Trophoblast cell (in vitro differentiated cells and primary cell): ENCODE results near the gene ENTPD6.
A peak's percentile ranks its signal among the peaks of the same experiment; 100 is the strongest.
"Not testable (repeated sequence)": the region's sequence is repeated elsewhere in the genome, so short reads cannot be mapped to it uniquely, and the experiment has no call there.

Source experiments
- DNase-seq, 2 donors: peaks; one replicate each; pipeline ENCODE4 v3.0.0-alpha.2; 2016
- H2AFZ ChIP-seq: 2 replicates; pipeline ENCODE4 v1.6.1; 2013; ENCODE audit warnings: low read length, moderate library complexity, mild to moderate bottlenecking; ENCODE audit not compliant: insufficient read depth, poor library complexity
- H2AK5ac ChIP-seq: 2 replicates; pipeline ENCODE4 v1.6.1; 2013; ENCODE audit warnings: mild to moderate bottlenecking, low read length
- H2BK120ac ChIP-seq: 2 replicates; pipeline ENCODE4 v1.6.1; 2013; ENCODE audit warnings: low read length, mild to moderate bottlenecking, moderate library complexity; ENCODE audit not compliant: insufficient read depth, poor library complexity
- H2BK12ac ChIP-seq: 2 replicates; pipeline ENCODE4 v1.6.1; 2013; ENCODE audit warnings: mild to moderate bottlenecking, low read length, moderate library complexity
- H2BK5ac ChIP-seq: 2 replicates; pipeline ENCODE4 v1.6.1; 2013; ENCODE audit warnings: low read length, low read depth, moderate library complexity, mild to moderate bottlenecking; ENCODE audit not compliant: poor library complexity
- H3K14ac ChIP-seq: 2 replicates; pipeline ENCODE4 v1.6.1; 2013; ENCODE audit warnings: mild to moderate bottlenecking, low read length
- H3K18ac ChIP-seq: 2 replicates; pipeline ENCODE4 v1.6.1; 2013; ENCODE audit warnings: mild to moderate bottlenecking, low read length
- H3K23ac ChIP-seq: 2 replicates; pipeline ENCODE4 v1.6.1; 2013; ENCODE audit warnings: low read length
- H3K27ac ChIP-seq: 2 replicates; pipeline ENCODE4 v1.5.1; 2013; ENCODE audit warnings: low read depth, mild to moderate bottlenecking, inconsistent platforms, low read length, moderate library complexity
- H3K27me3 ChIP-seq: 2 replicates; pipeline ENCODE4 v1.6.1; 2013; ENCODE audit warnings: inconsistent platforms, mild to moderate bottlenecking, low read length, moderate library complexity; ENCODE audit not compliant: insufficient read depth
- H3K36me3 ChIP-seq, 2 experiments: 1 replicate in 1 of 2; 2 replicates in 1 of 2; pipeline ENCODE4 v1.6.1; 2013; ENCODE audit warnings: low read length in 2 of 2, mild to moderate bottlenecking in 2 of 2, moderate library complexity in 1 of 2; ENCODE audit not compliant: insufficient read depth in 2 of 2, control insufficient read depth in 1 of 2
- H3K4ac ChIP-seq: 2 replicates; pipeline ENCODE4 v1.6.1; 2013; ENCODE audit warnings: low read depth, mild to moderate bottlenecking, low read length, moderate library complexity
- H3K4me1 ChIP-seq, 2 experiments: 1 replicate in 1 of 2; 2 replicates in 1 of 2; pipeline ENCODE4 v1.6.1; 2013; ENCODE audit warnings: low read length in 2 of 2, mild to moderate bottlenecking in 2 of 2, moderate library complexity in 1 of 2; ENCODE audit not compliant: insufficient read depth in 2 of 2, control insufficient read depth in 1 of 2
- H3K4me2 ChIP-seq: 2 replicates; pipeline ENCODE4 v1.6.1; 2013; ENCODE audit warnings: inconsistent platforms, mild to moderate bottlenecking, low read length, moderate library complexity
- H3K4me3 ChIP-seq: 2 replicates; pipeline ENCODE4 v1.5.1; 2013; ENCODE audit warnings: mild to moderate bottlenecking, low read depth, low read length, inconsistent platforms
- H3K79me1 ChIP-seq: one replicate; pipeline ENCODE4 v1.6.1; 2013; ENCODE audit warnings: low read length
- H3K79me2 ChIP-seq: 2 replicates; pipeline ENCODE4 v1.6.1; 2013; ENCODE audit warnings: low read length, mild to moderate bottlenecking; ENCODE audit not compliant: control insufficient read depth, insufficient read depth, poor library complexity
- H3K9ac ChIP-seq: 2 replicates; pipeline ENCODE4 v1.6.1; 2013; ENCODE audit warnings: mild to moderate bottlenecking, low read length
- H3K9me3 ChIP-seq: 2 replicates; pipeline ENCODE4 v1.6.1; 2013; ENCODE audit warnings: low read depth, mild to moderate bottlenecking, control low read depth, inconsistent platforms, low read length; ENCODE audit not compliant: insufficient read depth
- H4K12ac ChIP-seq: 2 replicates; pipeline ENCODE4 v1.6.1; 2013; ENCODE audit warnings: low read depth, mild to moderate bottlenecking, low read length, moderate library complexity
- H4K8ac ChIP-seq: 2 replicates; pipeline ENCODE4 v1.6.1; 2013; ENCODE audit warnings: low read depth, mild to moderate bottlenecking, low read length, moderate library complexity
- H4K91ac ChIP-seq: one replicate; pipeline ENCODE4 v1.6.1; 2013; ENCODE audit warnings: low read depth, mild to moderate bottlenecking, low read length, moderate library complexity
- WGBS: extraction: QIAGEN DNeasy Blood & Tissue Kit; methylation state at CpG from one replicate; pipeline ENCODE4 v1.1.7; 2013; ENCODE audit warnings: missing lambda C conversion rate; ENCODE audit not compliant: insufficient read length, insufficient coverage; ENCODE audit errors: extremely low coverage; 5-methylcytosine and 5-hydroxymethylcytosine counted together

ENTPD6 gene

GRCh38 chr20:25233016-25233772, 37.7 kb downstream of the ENTPD6 start:
- H2BK120ac ChIP-seq = no peak overlapping the region

GRCh38 chr20:25234009-25234849, 38.7 kb downstream of the ENTPD6 start:
- not testable (repeated sequence) for H2BK120ac ChIP-seq, H3K79me2 ChIP-seq, H3K14ac ChIP-seq, H2AK5ac ChIP-seq, H4K12ac ChIP-seq, H3K4me3 ChIP-seq, H3K18ac ChIP-seq, H3K36me3 ChIP-seq, H2BK5ac ChIP-seq, H3K79me1 ChIP-seq, H3K4ac ChIP-seq, H3K9ac ChIP-seq, H3K23ac ChIP-seq, H3K9me3 ChIP-seq, H4K91ac ChIP-seq, H4K8ac ChIP-seq, H3K27me3 ChIP-seq, H3K27ac ChIP-seq, H2BK12ac ChIP-seq, H2AFZ ChIP-seq, H3K4me2 ChIP-seq
- peaks cover 11 to 15% of the 10 kb centered on the region in 2 experiments for H3K4me1 ChIP-seq
- DNase-seq = peak; percentile 60 to 69
- no CpG with 5 or more reads among the region's 8 CpGs for WGBS

More at GRCh38 chr20:25233016-25233772, 37.7 kb downstream of the ENTPD6 start:
- no peak overlapping the region for H3K4me2 ChIP-seq
- WGBS = no CpG with 5 or more reads among the region's 10 CpGs
- H3K79me1 ChIP-seq = peaks cover 1% of the 10 kb centered on the region
- H3K23ac ChIP-seq = no peak overlapping the region
- H3K18ac ChIP-seq = no peak overlapping the region
- no peak overlapping the region for H3K14ac ChIP-seq
- no peak overlapping the region for H3K9ac ChIP-seq
- H3K4me1 ChIP-seq = peaks cover 8 to 11% of the 10 kb centered on the region in 2 experiments
- H3K4me3 ChIP-seq = no peak overlapping the region
- no peaks in the 10 kb centered on the region for H3K27me3 ChIP-seq
- no peak overlapping the region for H4K91ac ChIP-seq
- H3K9me3 ChIP-seq = peaks cover 3% of the 10 kb centered on the region
- no peak overlapping the region for H4K8ac ChIP-seq
- H3K79me2 ChIP-seq = no peaks in the 10 kb centered on the region
- no peak for DNase-seq
- no peak overlapping the region for H3K4ac ChIP-seq
- H3K36me3 ChIP-seq = no peaks in the 10 kb centered on the region
- no peak overlapping the region for H2BK5ac ChIP-seq
- no peak overlapping the region for H3K27ac ChIP-seq
- no peak overlapping the region for H4K12ac ChIP-seq
- no peak overlapping the region for H2AFZ ChIP-seq
- H2BK12ac ChIP-seq = no peak overlapping the region
- no peak overlapping the region for H2AK5ac ChIP-seq

GRCh38 chr20:25236450-25237304, 41.2 kb downstream of the ENTPD6 start:
- H3K23ac ChIP-seq = no peak overlapping the region
- H2BK5ac ChIP-seq = no peak overlapping the region
- no peak overlapping the region for H2BK12ac ChIP-seq
- no peak overlapping the region for H3K4me2 ChIP-seq
- H4K91ac ChIP-seq = no peak overlapping the region
- no peak overlapping the region for H2AFZ ChIP-seq
- no CpG with 5 or more reads among the region's 15 CpGs for WGBS
- no peak overlapping the region for H3K9ac ChIP-seq
- no peaks in the 10 kb centered on the region for H3K79me2 ChIP-seq
- no peak overlapping the region for H2AK5ac ChIP-seq
- peaks cover 3% of the 10 kb centered on the region for H3K9me3 ChIP-seq
- no peak overlapping the region for H3K4ac ChIP-seq
- H3K4me1 ChIP-seq = peaks cover 11 to 15% of the 10 kb centered on the region in 2 experiments
- no peaks in the 10 kb centered on the region for H3K36me3 ChIP-seq
- no peak overlapping the region for H3K4me3 ChIP-seq
- no peak overlapping the region for H4K8ac ChIP-seq
- H2BK120ac ChIP-seq = no peak overlapping the region
- no peak overlapping the region for H3K14ac ChIP-seq
- H3K18ac ChIP-seq = no peak overlapping the region
- no peak overlapping the region for H4K12ac ChIP-seq
- H3K27me3 ChIP-seq = no peaks in the 10 kb centered on the region
- H3K27ac ChIP-seq = no peak overlapping the region
- no peak for DNase-seq
- H3K79me1 ChIP-seq = peaks cover 3% of the 10 kb centered on the region

- Histone ChIP-seq H2BK120ac (no peak overlapping the region), H3K79me1 (peaks cover 3% of the 10 kb centered on the region), H3K9me3 (peaks cover 3% of the 10 kb centered on the region), H3K4me2 (no peak overlapping the region), H2AFZ (no peak overlapping the region), H3K27ac (no peak overlapping the region), H3K18ac (peak overlapping the region; percentile 39), H2BK5ac (peak overlapping the region; percentile 64), H2BK12ac (no peak overlapping the region), H4K8ac (no peak overlapping the region), H3K27me3 (no peaks in the 10 kb centered on the region), H3K23ac (no peak overlapping the region), H3K14ac (peak overlapping the region; percentile 48), H3K36me3 (no peaks in the 10 kb centered on the region), H3K4me1 (peaks cover 11 to 15% of the 10 kb centered on the region in 2 experiments), H3K4me3 (no peak overlapping the region), H4K91ac (peak overlapping the region; percentile 46), H2AK5ac (no peak overlapping the region), H3K4ac (no peak overlapping the region), H4K12ac (no peak overlapping the region), H3K79me2 (no peaks in the 10 kb centered on the region), H3K9ac (no peak overlapping the region)
- peak; percentile 85 to 90 for DNase-seq
- no CpG with 5 or more reads among the region's 10 CpGs for WGBS
These were observed 42.3 kb downstream of the ENTPD6 start for GRCh38 chr20:25237610-25238318.
